GM19463 (cell line): ENCODE data around the gene ERG.

Experiments
- ATAC-seq: cut with Tn5 transposase; IDR thresholded peaks from one replicate; pipeline ENCODE4 v1.9.1; 2021; ENCODE audit warnings: mild to moderate bottlenecking, moderate library complexity; ENCODE audit not compliant: unreplicated experiment

Gene ERG

DNA sequence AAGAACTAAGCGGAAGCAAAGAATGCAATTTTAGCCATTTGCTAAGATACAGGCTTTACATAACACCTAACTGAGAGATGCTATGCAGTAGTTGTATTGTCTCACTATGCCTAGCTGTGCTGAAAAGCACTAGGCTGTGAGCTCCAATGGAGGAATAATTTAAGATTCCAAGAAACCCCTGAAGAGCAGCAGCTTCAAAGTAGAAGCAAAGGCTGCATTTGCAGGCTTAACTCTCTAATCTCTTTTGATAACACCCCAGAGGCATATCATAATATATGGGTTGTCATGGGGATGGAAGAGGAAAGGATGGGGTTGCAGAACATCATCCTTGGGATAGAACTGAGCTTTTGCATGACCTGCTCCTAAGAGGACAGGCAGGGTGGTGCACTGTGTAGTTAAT lies 102.0 kb downstream of the ERG start:
- ATAC-seq = no peak

DNA sequence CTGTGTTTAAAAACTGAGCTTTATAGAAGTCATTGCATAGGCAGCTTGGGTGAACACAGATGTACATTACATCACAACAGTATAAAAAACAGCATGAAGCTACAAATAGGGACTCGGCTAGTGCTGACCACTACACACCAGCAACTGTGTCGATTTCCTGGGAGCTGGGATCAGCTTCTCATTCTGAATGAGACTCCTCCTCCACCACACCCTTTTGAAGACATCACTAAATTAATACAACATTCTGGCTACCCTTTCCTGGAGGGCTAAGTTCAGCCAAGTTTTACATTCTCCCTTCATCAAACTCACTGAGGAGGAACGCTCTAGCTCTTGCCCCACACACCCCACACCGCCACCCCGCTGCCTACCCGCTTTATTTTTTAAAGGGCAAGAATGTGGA lies 102.7 kb downstream of the ERG start:
- no peak for ATAC-seq

DNA sequence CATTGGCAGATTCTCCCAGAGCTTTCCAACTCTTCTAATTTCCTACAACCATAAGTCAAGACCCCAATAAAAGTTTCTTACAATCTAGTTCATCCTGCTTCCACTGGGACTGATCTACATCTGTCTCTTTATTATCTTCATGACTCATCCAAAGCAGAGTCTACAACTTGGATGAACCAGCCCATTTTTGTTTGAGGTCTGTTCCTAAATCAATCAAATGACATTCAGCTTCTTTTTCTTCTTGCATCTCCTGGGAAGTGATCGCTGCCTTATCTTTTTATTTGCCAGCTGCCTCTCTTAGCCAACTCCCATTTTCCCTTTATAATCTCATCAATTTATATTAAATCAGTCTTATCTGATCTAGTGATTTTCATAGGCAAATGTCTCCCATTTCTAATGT lies 105.6 kb downstream of the ERG start:
- ATAC-seq = no peak

DNA sequence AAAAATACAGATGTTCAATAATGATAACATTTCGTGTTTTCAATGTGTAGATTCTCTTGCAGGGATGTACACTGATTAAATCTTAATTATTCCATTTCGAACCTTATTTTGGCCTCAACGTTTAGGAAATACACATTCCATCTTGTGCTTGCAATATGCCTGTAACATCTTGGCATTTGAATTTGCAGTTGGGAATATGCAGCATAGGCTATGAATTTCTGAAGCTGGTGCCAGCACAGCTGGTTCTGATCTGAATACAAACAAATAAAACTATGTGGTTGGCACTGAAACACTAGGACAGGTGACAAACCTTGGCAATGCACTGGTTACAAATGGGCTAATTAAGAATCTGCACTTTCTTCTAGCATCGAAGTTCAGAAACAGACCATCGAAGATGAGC lies 108.4 kb downstream of the ERG start:
- ATAC-seq = no peak

DNA sequence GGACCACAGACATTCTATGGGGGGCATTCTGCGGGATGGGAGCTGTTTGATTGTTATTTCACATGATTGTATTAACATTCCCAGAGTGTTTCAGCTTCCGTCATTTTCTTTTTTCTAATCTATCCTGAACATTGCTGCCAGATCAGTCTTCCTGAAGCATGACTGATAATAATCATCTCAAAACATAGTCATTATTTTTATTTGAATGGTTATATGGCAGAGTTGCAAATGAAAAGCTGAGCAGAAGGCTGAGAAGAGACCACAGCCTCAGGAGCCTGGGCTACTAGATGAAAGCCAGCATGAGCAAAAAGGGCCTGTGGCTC lies 109.0 kb downstream of the ERG start:
- ATAC-seq = no peak

DNA sequence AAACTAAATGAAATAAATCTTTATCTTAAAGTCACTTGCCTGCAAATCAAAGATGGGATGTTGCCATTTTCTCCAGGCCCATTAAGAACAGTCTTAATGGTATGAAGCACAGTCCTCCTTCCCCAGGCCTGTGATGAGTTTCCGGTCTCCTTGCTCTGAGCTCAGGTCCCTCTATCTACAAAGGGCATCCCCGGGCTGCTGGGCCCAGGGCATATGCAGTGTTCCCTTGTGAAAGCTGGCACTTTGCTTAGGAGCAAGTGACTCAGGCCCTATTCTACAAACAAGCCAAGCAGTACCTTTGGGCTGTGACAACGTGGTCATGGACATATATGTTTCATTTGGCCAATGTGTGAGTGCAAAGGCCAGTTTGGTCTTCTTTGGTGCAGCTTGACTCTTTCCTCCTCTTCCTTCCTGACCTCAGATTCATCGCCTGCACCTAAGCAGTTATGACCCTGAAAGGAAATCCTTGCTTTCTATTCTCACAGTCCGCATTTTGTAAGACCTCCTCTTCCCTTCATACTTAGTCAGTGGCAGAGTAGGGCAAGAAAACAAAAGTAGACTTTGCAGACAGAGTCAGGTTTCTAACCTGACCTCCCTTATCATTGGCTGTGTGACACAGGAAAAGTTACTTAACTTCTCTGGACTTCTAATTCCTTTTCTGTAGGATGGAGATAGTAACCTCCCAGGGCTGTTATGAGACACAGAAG lies 109.5 kb downstream of the ERG start:
- ATAC-seq = no peak

DNA sequence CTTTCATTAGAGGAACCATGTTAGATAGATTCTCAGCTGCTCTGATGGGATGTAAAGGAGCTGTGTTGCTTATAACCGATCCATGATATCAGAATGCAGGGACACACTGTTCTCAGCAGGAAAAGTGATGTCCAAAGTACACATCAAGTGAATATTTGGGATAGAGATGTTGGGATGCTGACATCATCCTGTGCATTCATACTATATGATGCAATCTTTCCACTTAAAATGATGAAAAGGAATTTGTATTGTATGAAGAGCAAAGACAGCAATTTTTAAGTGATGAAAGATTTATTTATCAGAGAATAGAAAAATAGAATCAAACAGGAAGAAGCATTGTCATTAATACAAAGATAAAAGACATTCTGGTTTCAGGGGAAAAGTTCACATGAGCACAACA lies 110.1 kb downstream of the ERG start:
- ATAC-seq = no peak

DNA sequence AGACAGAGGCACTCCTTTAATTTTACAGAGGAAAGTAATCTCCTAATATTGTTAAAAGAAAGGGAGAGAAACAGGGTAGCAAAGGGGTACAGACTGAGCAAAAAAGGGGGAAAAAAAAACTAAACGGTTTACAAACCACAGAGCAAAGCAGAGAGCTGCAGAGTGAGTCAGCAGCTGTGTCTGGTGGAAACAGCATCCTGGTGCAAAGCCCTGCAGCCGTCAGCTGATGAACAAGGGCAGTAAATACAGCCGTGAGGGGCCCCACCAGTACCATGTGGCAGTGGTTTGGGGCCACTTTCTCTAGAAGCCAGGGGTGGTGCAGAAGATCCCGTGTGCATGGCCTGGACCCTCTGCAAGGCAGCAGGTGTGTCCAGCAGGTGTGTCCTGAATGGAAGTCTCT lies 111.3 kb downstream of the ERG start:
- ATAC-seq = no peak

DNA sequence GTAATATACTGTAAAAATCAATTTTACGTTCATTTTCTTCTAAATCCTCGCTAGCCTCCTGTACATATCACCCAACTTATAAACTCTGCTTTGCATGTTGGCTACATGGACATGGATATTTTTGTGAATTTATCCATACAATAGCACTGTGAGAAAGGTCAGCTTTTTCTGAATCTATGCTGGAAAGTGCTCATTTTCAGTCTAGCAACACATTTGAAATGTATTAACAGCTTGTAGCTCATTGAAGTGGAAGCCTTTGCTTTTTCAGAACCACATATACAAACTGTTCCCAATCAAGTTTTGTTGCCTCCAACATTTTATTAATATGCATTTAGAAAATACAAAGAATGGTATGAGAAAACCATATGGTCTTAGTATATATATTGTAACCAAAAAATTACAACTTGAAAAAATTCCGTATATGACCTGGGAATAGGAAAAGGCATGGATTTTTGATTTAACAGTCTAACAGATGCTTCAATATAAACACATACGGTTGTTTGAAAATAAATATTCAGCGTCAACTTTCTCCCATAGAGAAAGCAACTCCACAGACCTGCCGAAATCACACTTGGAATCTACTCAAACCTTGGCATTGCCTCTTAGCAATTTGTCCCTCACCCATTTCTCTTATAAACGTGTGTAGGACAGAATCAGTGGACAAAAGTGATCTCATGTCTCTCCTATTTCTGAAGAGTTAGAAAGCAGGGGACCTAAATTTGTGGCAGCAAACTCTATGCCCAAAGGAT lies 112.7 kb downstream of the ERG start:
- ATAC-seq = no peak

DNA sequence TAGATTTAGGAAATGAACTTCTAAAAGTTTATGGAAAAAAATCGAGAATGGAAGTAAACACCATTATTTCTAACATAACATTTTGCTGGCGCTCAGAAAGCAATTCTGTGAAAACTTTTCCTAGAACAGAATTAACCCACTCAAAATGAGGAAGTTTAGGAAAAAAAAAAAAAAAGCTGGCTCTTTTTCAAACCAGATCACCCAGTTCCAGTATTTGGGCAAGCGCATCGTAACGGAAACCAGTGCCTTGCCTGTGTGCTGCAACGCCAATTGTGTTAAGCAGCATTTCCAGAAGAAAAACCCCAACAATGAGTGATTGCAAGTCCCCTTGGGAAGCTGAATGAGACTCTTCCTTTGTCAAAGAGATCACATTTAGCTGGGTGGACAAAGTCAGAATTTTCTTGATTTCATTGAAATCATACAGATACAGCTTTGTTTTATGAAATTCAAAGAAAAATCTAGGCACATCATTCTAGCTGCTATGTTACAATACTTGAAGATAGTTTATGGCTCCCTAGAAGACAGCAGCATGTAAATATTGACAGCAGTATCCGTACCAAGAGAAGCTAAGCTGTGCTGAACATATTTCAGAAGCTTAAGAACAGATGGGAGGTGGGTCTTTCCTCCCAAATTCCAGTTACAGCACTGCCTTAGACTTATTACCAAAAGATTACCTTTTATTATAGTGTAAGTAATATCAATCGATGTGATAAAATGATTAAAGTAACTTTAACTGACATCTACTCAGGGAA lies 113.4 kb downstream of the ERG start:
- ATAC-seq = no peak

DNA sequence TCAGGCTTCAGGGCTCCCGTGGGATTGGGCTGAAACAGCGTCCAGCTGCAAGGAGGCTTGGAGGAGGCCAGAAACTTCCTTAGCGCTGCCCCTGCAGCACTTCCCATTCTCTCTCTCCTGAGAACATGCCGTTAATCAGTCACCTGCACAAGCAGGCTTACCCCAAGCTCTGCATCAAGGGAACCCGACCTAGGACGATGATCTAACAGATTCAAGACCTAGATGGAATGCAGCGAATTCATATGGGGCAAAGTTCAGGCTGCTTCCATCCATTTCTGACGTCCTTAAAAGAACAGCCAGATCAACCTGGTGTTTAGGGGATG lies 114.1 kb downstream of the ERG start:
- ATAC-seq = no peak

DNA sequence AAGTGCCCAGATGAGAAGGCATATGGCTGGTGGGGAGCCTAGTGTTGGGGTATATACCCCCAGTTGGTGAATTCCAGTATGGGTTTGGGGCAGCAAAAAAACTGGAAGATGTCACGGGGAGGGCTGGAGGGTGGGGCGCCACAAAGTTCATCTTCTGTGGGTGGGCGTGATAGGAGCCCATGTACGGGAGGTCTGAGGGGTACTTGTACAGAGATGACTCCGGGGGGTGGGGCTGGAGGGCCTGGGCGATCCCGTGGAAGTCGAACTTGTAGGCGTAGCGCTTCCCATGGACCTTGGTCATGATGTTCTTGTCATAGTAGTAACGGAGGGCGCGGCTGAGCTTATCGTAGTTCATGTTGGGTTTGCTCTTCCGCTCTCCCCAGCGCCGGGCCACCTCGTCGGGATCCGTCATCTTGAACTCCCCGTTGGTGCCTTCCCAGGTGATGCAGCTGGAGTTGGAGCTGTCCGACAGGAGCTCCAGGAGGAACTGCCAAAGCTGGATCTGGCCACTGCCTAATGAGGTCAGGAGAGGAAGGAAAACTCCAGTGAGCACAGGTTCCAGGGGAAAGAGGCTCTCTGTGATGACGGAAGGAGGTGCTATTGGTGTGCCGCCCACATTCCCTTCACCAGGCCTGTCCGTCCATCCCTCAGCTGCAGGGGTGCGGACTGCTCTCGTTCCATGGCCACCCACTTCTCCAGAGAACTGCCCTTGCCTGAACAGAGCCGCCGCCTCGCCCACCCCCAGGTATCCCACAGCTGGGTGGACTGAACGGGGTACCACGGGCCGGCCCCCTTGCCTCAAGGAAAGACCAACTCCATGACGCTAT lies 114.7 kb downstream of the ERG start:
- ATAC-seq = no peak

DNA sequence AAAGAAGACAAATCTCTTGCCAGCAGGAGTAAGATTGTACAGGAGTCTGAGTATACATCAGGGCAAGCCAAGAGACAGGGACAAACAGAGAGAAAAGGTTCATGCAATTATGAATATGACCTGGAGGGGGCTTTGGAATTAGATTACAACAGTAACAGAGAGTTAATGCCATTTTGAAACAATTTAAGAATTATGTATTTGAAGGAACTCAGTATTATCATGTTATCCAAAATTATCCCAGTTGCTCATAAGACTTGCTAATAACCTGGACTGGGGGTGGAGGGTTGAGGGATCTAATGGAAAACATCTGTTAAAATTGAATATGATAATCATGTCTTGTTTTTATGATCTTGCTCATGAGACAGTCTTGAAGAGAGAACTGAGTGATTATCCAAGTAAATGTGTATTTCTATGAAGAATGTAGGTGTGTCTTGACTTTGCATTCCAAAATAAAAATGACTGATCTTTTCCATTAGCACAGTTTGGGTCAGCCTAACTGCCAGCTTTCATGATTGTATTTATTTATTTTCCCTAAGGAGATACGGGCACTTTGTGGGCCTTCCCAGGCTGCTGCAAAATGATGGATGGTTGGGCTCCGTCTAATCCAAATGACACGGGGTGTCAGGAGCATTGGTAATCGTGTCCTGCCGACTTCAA lies 117.7 kb downstream of the ERG start:
- ATAC-seq = no peak

DNA sequence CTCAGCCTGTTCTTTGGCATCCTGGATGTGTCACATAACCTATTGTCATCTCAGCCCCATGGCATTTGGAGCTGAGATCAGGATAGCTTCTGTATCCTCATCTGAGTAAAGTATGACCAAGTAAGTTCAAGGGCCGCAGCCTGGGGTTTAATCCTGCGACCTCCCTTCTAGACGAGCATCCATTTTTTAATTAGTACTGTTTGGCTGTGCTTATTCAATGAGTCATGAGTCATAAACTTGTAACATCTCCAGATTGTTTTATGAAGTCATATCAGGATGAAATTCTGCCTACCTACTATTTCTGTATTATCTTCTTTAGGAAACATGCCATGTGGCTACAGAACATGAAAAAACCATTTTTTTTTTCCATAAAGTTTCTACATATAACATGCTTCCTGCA lies 119.1 kb downstream of the ERG start:
- ATAC-seq = no peak

DNA sequence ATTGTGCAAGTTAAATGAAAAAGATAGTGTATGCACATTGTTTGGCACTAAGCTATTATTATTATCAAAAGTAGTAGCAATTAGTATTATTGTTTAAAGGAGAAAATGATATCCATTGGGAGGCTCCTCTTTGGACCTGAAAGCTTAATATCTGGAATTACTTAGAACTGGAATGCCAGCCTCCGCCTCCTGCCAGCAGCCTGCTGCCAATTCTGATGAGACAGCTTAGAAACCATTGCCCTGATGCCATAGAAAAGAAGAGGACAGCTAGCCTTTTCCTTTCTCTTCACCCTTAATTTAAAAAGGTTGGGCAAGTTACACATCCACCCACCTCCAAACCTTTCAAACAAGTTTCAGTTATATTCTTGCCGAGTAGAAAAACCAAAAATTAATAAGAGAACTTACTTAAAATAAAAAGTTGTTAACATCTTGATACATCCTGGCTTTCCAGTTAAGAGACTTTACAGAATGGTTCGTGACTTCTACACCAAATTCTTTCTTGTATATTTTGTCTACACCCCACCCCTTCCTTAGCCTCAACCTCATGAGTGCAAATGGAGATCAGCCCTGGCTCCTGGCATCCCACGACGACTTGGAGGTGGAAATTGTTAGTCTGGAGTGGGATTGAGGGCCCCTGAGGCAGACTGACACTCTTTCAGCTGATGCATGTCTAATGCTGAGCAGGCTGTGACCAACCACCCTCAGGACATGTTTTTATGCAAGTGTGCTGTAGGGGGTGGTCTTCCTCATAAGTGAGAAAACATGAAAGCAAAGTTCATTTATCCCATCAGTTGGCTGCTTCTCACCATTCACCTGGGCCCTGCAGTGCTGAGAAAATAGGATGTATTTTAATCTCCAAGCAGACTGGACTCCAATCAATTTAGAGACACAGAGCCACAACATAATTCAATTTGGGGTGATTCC lies 120.8 kb downstream of the ERG start:
- no peak for ATAC-seq

DNA sequence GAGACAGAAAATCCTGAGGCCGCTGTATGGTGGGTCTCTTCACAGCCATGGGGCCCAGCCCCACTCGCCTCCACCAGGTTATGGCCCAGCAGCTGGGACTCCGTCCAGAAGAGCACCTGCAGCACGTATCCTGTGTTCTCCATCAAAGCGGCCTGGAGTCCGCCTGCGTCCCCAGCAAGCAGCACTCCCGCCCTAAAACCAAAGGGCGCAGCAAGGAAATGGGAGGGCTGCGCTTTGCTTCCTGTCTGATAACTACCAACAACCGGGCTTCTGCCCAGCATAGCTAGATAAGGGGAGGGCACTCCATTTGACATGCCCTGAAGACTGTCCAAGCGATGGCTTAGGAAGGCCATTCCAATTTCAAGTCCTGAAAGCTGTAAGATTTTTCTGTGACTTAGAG lies 121.6 kb downstream of the ERG start:
- no peak for ATAC-seq

DNA sequence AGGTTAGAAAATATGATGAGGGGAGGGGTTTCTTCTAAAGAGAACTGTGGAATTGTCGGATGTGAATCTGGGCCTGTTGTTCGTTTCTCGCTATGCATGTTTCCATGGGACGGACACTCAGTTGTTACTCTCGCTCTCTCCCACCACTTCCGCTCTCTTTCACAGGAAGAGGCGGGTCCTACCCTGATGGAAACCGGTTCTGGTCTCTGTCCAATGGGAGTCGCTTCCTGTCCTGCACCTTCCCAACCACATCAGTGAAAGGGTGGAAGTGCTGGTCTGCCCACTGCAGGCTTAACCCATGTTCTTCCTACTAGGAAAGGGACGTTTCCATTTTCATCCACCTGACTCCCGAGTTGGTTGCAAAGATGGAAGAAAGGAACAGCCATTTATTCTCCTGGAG lies 122.0 kb downstream of the ERG start:
- no peak for ATAC-seq

DNA sequence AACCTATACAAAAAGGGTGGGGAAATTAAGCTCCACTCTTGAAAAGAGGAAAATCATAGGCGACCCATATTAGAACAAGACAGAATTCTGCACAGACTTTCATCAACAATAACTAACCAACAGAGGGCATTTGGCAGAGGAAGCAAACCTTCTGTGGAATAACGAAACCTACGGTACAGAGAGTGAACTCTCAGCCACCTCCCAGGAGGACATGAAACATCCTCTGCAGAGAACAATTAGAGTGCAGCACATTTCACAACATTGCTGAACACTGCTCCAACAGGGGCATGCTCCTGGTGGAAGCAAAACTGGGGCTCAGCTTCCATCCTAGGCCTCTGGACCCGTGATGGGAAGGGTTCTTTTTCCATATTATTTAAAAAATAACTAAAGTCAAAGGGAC lies 130.6 kb downstream of the ERG start:
- ATAC-seq = no peak

DNA sequence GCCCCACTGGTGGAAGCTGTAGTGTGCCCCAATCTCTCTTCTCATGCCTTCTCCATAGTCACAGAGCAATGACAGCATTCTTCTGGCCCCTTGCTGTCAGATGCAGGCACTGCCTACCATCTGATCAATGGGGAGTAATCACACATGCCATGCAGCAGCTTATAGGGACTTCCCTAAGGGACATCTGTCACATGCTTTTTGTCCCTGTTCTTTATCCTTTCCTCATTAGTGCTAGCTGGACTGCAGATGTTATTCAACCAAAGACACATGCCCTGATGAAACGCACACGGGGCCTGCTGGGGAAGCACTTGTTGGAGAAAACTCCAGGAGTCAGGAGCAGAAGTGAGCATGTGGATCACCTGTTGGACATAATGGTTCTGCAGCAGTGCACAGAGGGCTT lies 132.8 kb downstream of the ERG start:
- ATAC-seq = no peak

DNA sequence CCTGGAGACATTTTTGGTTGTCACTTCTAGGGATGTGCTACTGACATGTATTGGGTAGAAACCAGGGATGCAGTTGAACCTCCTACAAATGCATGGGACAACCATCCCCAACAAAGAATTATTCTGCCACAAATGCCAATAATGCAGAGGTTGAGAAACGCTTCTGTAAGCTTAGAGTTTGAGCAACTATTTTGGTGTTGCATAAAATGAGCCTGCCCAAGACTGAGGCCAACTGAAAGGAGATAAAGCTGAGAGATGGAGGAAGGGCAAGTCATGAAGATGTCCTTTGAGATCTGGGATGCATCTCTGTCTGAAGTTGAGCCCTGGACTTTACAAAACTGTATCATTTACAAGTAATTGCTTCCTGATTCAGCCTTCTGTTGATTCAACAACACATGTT lies 134.6 kb downstream of the ERG start:
- no peak for ATAC-seq
